Stimulated activated CD8-positive, alpha-beta memory T cell treated with anti-CD3 and anti-CD28 coated beads, Interleukin-15, amount 100 ng/mL, for 48 hours (primary cell): ENCODE results near the gene SAMHD1.
A peak's percentile ranks its signal among the peaks of the same experiment; 100 is the strongest.
"Not testable (repeated sequence)": the region's sequence is repeated elsewhere in the genome, so short reads cannot be mapped to it uniquely, and the experiment has no call there.

Experiments used
- DNase-seq, 2 donors: peaks; one replicate each; pipeline ENCODE4 v3.0.0-alpha.2; 2020; ENCODE audit warnings: low read depth in 2 of 2

The SAMHD1 gene

GRCh38 chr20:36951198-36951978, at the start of gene SAMHD1:
SAMHD1 (minus strand) TSS chr20:36951708; CDS start chr20:36951643, 65 bp downstream.
- DNase-seq, result peak; percentile 92 to 93

GRCh38 chr20:37000171-37000570, 48.7 kb upstream of the SAMHD1 start:
- not testable (repeated sequence) for DNase-seq

DNA sequence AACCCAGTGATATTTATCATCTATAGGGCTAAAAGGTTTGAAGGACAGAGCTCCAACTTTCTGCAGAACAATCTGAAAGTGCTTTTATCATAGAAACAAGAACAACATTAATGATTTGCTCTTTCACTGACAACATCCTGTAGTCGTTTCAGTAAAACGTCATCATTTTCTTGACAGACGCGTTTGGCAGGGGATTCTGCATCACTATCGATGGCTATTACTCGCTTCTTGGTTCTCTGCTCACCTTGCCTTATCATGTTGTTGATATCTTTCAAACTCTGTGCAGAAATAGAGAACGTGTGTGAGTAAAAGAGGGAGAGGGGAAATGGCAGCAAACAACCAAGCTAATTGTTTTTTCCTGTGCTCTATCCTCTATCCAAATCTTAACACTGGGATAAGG, 47.1 kb upstream of the SAMHD1 start:
- no peak for DNase-seq

GRCh38 chr20:36997121-36997520, 45.6 kb upstream of the SAMHD1 start:
- no peak for DNase-seq

DNA sequence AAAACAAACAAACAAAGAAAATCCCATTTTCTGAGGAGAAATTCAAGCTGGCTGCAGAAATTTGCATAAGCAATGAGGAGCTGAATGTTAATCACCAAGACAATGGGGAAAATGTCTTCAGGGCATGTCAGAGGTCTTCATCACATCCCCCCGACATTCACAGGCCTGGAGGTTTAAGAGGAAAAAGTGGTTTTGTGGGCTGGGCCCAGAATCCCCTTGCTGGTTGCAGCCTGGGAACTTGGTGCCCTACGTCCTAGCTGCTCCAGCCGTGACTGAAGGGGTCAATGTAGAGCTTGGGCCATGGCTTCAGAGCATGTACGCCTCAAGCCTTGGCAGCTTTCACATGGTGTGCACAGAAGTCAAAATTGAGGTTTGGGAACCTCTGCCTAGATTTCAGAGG, 42.7 kb upstream of the SAMHD1 start:
- not testable (repeated sequence) for DNase-seq

GRCh38 chr20:36992802-36993334, 41.4 kb upstream of the SAMHD1 start:
- DNase-seq, result no peak

DNA sequence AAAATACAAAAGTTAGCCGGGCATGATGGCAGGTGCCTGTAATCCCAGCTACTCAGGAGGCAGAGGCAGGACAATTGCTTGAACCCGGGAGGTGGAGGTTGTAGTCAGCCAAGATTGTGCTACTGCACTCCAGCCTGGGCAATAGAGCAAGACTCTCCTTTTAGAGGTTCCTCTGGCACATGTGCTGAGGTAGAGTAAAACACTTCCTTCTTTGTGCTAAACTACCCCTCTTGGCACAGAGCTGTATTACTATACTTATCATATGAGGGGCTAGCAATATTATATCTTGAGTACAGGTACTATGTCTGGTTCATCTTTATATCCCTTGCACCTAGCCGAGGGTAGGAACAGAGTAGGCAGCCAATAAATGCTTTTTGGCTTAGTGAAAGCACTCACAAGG, 40.2 kb upstream of the SAMHD1 start:
- no peak for DNase-seq

GRCh38 chr20:36989797-36990196, 38.3 kb upstream of the SAMHD1 start:
- no peak for DNase-seq

DNA sequence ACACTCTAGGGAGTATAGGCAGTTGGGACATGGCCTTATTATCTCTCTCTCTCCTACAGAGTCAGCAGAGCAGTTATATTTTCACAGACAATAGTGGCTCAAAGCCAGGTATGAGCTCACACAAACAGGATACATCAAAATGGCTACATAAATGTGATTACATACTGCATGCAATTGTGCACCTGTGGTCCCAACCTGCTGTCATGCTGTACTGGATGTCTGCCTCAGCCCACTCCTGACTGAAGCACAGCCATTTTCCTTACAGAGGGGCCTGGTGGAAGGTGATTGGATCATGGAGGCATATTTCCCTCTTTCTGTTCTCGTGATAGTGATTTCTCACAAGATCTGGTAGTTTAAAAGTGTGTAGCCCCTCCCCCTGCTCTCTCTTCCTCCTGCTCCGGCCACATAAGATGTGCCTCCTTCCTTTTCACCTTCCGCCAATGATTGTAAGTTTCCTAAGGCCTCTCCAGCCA, 37.0 kb upstream of the SAMHD1 start:
- DNase-seq, result no peak

DNA sequence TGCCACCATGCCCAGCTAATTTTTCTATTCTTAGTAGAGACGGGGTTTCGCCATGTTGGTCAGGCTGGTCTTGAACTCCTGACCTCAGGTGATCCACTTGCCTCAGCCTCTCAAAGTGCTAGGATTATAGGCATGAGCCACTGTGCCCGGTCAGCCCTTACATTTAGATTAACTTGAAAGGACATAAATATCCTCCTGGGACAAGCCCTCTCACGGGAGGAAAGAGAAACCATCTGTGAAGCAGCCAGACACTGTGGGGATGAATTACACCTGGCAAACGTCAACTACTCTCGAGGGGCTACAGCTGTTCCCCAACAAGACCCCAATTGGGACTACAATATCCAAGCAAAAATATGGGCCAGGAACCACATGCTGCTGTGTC, 32.7 kb upstream of the SAMHD1 start:
- no peak for DNase-seq

DNA sequence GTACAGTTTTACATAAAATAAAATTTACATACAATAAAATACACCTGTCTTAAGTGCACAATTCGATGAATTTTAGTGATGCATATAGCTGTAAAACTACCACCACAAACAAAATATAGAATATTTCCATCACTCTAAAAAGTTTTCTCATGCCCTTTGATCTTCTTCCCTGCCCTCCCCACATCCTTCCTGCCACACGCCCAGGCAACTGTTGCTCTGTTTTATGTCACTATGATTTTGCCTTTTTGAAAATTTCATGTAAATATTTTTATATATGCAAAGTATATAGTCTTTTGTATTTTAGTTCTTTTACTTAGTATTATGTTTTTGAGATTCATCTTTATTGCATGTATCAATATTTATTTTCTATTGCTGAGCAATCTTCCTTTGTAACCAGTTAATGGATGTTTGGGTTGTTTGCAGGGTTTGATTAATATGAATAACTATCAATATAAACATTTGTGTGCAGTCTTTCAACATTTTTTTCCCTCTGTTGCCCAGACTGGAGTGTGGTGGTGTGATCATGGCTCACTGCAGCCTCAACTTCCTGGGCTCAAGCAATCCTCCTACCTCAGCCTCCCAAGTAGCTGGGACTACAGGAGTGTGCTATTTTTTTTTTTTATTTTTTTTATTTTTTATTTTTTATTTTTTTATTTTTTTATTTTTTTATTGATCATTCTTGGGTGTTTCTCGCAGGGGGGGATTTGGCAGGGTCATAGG, 23.8 kb upstream of the SAMHD1 start:
- no peak for DNase-seq

DNA sequence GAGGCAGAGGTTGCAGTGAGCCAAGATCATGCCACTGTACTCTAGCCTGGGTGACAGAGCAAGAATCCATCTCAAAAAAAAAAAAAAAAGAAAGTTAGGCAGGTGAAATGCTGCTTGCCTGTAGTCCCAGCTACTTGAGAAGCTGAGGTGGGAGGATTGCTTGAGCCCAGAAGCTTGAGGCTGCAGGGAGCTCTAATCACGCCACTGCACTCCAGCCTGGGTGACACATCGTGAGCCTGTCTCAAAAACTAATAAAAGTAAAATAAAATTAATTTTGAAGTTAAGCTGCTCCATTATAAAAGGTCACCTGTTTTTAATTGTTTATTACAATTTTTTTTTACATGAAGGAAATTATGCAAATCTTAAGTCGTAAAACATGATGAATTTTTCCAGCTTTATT, 23.2 kb upstream of the SAMHD1 start:
- no peak for DNase-seq

- DNase-seq, result no peak
These were observed 19.6 kb upstream of the SAMHD1 start for GRCh38 chr20:36971103-36971502.

DNA sequence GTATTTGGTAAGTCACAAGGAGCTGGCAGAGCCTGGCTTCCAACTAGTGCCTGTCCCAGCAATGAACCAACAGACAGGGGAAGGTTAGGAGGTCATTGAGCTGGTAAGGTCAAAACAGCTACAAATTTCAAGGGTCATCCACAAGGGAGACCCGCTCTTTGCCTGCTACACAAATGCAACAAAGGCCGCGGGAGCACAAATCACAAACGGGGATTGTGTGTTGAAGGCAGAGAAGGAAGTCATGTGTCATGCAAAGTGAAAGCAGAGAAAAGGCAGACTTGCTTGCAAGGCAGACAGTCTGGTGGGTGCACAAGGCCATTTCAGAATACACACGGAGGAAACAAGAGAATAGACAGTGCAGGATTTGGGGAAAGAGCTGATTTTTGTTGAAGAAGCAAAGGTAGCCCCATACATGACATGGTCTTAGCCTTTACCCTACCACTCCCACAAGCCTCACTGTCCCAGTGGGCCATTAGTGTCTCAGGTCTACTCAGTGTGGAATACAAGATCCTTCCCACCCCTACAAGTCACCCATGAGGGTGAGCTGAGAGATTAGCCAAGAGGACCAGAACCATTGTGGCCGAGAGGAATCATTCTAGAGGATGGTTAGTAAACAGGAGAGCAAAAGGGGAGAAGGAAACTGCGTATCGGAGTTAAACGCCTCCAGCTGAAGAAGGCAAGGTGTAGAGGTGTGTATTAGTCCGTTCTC, 18.1 kb upstream of the SAMHD1 start:
- no peak for DNase-seq

- no peak for DNase-seq
These were observed 17.5 kb upstream of the SAMHD1 start for GRCh38 chr20:36969051-36969450.

DNA sequence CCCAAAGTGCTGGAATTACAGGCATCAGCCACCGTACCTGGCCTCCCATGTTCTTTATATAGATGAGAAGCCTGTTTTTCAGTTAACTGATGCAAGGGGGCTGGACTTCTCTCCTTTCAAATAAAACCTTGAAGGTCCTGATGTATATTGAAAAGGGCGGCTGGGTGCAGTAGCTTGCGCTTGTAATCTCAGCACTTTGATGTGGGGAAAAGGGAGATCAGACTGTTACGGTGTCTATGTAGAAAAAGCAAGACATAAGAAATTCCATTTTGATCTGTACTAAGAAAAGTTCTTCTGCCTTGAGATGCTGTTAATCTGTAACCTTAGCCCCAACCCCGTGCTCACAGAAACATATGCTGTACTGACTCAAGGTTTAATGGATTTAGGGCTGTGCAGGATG, 16.1 kb upstream of the SAMHD1 start:
- no peak for DNase-seq

DNA sequence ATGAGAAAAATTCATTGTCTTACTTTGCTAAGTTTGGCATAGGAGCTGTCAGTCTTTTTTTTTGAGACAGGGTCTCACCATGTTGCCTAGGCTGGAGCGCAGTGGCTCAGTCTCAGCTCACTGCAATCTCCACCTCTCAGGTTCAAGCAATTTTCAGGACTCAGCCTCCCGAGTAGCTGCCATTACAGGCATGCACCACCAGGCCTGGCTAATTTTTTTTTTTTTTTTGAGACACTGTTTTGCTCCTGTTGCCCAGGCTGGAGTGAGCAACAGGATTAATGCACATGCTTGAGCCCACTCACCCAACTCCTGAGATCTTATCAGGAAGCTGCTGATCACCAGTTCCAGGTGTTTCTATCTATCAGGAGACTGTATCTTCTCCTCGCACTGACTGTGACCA, 15.5 kb upstream of the SAMHD1 start:
- DNase-seq, result not testable (repeated sequence)

GRCh38 chr20:36962354-36962941, 10.9 kb upstream of the SAMHD1 start:
- DNase-seq, result not testable (repeated sequence)

DNA sequence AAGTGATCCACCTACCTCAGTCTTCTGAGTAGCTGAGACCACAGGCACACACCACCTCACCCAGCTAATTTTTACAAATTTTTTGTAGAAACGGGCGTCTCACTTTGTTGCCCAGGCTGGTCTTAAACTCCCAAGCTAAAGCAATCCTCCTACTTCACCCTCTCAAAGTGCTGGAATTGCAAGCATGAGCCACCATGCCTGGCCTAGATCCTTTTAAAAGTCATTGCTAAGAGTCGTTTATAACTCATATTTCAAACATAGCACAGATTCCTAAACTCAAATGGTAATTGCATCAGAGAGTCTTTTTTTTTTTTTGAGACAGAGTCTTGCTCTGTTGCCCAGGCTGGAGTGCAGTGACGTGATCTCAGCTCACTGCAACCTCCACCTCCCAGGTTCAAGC, 7.7 kb upstream of the SAMHD1 start:
- no peak for DNase-seq

DNA sequence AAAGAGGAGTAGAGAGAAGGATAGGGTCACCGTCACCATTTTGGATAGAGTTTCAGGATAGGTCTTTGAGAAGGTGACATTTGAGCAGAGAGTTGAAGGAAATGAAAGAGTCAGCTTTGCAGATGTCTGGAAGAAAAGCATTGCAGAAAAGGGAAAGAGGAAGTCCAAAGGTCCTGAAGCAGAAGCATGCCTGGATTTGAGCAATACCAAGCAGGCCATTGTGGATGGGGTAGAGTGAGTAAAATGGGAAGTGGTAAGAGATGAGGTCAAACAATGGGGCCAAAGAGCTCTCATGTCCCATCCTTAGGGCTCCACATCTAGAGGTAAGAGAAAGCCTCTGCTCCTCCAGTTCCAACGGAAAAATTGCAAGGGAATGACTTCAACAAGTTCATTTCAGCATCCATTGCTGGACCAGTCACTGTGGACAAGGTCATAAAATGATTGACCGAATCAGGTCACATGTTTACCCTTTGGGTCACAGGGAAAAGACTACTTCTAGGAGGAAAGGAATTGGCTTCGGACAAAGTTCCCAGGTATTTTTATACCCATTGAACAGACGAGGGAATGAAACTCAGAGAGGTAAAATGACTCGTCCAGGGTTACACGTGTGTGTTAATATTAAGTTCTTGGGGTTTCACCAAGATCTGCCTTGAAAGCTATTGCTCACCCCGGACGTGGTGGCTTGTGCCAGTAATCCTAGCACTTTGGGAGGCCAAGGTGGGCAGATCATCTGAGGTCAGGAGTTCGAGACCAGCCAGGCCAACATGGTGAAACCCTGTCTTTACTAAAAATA, 6.6 kb upstream of the SAMHD1 start:
- DNase-seq, result peak in 1 of 2 donors; percentile 11

DNA sequence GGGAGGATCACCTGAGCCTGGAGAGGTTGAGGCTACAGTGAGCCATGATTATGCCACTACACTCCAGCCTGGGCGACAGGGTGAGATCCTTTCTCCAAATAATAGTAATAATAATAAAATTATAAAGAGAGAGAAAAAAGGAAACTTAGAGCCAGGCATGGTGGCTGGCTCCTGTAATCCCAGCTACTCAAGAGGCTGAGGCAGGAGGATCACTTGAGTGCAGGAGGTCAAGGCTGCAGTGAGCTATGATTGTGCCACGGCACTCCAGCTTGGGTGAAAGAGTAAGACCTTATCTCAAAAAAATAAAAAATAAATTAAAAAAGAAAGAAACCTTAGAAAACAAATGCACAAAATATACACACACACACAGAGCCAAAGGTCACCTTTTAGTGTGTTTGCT, 5.2 kb upstream of the SAMHD1 start:
- DNase-seq, result no peak
